ENCODE data around the gene CAPN2.

DNA sequence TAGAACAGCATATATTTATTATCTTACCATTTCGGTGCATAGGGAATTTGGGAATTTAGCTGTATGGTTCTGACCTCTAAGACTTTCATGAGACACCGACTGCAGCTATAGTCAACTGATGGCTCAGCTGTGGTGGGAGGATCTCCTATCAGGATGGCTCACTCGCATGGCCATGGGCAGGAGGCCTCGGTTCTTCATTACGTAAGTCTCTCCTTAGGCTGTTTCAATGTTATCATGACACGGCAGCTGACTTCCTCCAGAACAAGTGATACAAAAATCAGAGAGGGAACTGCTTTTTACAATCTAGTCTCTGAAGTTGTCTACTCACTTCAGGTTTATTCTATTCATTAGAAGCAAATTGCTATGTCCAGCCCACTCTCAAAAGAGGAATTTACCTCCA is 33.5 kb upstream of the CAPN2 start:
- TF ChIP-seq, protein P1, sequence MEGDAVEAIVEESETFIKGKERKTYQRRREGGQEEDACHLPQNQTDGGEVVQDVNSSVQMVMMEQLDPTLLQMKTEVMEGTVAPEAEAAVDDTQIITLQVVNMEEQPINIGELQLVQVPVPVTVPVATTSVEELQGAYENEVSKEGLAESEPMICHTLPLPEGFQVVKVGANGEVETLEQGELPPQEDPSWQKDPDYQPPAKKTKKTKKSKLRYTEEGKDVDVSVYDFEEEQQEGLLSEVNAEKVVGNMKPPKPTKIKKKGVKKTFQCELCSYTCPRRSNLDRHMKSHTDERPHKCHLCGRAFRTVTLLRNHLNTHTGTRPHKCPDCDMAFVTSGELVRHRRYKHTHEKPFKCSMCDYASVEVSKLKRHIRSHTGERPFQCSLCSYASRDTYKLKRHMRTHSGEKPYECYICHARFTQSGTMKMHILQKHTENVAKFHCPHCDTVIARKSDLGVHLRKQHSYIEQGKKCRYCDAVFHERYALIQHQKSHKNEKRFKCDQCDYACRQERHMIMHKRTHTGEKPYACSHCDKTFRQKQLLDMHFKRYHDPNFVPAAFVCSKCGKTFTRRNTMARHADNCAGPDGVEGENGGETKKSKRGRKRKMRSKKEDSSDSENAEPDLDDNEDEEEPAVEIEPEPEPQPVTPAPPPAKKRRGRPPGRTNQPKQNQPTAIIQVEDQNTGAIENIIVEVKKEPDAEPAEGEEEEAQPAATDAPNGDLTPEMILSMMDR (IDR thresholded peaks at IDR 0.05; ENCODE audit: insufficient read depth, low read length, poor library complexity, severe bottlenecking): no peak
- TF ChIP-seq EZH2phosphoT487 (conservative IDR thresholded peaks at IDR 0.05; ENCODE audit: low read length): no peak

Measured in SU-DHL-6 (cell line).